T follicular helper cell (primary cell): ENCODE data around the gene ELL2.

Experiments used
- DNase-seq: peaks from one replicate; pipeline ENCODE4 v3.0.0-alpha.2; 2020; ENCODE audit warnings: low read depth

Gene ELL2

GRCh38 chr5:95983080-95983479, 21.4 kb upstream of the ELL2 start:
- no peak for DNase-seq

GRCh38 chr5:95976606-95977005, 15.0 kb upstream of the ELL2 start:
- DNase-seq = no peak

GRCh38 chr5:95975703-95976102, 14.1 kb upstream of the ELL2 start:
- no peak for DNase-seq

DNA sequence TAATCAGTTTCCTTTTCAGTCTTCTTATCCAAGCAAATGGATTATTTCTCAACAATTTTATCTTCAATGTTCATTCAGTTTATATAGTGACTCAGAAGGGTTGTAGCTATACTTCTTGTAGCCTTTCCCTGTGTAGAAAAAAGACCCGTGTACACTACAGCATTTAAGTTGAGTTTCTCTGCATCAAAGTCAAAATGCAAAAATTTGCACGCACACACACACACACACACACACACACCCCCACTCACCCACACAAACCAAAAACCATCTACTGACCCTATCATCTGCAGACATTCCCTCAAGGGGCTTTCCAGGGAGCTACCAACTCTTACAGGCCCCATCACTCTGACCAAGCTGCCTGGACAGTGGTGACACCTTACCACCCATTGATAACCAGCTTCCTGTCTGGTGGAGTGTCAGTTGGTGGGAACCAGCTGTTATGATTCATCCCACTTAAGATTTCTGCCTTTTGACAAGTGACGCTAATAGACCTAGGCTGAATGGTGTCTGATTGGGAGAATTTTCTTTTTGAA, 12.2 kb upstream of the ELL2 start:
- no peak for DNase-seq

DNA sequence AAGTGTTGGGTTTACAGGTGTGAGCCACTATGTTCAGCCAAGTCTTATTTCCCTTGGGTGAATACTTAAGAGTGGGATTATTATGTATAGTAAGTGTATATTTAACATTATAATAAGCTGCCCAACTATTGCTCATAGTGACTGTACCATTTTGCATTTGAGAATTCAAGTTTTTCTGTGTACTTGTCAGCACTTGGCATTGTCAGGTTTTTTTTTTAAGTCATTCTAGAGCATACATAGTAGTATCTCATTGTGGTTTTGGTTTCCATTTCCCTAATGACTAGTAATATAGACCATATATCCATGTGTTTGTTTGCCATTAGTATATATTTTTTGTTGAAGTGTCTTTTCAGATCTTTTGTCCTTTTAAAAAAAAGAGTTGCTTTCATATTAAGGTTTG, 10.5 kb upstream of the ELL2 start:
- DNase-seq = no peak

- no peak for DNase-seq
These were observed 8.7 kb upstream of the ELL2 start for GRCh38 chr5:95970359-95970704.

DNA sequence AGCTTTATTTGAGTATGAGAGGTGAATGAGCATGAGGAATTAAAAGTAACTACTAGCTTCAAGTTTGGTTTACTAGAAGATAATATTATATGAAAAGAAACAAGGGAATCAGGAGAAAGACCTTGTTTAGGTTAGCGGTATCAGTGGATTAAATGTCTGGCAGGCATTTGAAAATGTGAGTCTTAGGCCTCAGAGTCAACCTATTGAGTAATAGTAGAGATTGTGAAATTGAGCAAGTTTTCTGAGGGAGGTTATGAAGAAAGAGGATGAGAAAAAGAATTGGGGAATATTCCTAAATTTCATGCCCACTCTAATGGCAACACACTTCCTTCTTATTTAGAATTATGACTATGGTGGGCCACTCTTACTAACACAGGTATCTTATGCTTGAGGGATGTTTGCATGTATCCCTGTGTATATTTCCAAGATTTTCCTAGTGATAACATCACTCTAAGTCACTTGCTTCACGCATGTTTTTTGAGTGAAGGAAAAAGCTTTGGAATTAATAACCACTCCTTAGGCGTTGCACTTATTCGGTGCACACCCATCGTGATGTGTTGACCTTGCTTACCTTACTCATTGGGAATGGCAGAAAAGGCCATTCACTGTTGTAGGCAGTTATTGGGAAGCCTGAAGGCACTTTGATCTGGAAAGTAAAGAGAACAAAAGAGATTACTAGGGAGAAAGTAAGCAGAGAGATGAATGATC, 8.2 kb upstream of the ELL2 start:
- no peak for DNase-seq

GRCh38 chr5:95969055-95969454, 7.4 kb upstream of the ELL2 start:
- DNase-seq = no peak

DNA sequence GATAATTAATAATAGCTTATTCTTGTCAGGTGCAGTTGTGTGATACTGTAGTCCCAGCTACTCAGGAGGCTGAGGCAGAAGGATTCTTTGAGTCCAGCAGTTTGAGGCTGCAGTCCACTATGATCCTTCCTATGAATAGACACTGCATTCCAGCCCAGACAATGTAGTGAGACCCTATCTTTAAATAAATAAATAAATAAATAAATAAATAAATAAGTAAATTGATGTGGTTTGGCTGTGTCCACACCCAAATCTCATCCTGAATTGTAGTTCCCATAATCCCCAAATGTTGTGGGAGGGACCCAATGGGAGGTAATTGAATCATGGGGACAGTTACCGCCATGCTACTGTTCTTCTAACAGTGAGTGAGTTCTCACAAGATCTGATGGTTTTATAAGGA, 5.6 kb upstream of the ELL2 start:
- no peak for DNase-seq

DNA sequence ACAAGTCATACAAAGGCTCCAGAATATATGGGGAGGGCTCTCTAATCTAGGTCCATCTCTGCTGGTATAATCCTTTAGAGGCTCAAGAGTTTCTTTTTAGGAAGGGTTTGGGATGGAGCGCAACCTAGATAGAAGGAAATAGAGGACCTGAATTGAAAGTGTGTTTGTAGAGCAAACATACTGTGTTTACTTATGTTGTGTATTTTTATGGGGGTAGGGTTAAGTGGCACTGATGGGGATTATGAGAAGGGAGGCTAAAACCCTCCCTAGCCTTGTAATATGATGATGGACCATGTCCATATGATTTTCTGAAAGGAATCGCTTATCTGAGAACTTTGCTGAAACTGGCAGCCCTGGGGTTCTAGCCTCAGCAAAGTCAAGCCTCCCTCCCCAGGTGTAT, 4.4 kb upstream of the ELL2 start:
- DNase-seq = no peak

DNA sequence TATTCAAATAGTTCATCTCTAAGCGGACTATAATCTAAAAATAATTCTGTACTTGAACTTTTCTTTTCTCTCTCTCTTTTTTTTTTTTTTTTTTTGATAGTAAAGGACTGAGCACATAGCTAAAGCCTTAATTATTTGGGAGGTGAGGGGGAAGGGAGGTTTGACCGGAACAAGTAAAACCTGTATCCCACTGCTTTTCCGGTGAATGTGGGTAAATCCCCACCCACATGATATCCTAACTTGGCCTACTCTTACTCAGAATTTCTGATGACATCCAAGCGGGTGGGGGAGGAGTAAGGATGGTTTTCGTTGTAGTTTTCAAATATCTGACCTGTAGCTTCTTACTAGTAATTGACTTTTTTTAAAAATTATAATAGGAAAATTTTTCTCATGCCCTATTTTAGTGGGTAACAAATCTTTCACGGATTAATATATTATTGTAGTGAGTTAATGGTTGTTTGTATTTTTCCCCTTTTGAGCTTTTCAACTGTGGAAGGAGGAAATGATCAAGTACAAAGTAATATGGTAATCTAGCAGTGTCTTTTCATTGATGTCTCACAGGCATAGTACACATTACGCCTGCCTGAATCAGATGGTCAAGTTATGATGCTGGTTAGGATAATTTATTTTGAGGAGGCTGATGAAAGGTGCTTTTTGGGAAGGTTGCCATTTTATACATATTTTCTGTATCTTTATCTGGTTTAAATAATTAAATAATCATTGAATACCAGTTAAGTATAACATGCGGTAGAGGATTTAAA, 2.2 kb upstream of the ELL2 start:
- no peak for DNase-seq

- no peak for DNase-seq
These were observed 1.1 kb upstream of the ELL2 start for GRCh38 chr5:95962785-95963184.

DNA sequence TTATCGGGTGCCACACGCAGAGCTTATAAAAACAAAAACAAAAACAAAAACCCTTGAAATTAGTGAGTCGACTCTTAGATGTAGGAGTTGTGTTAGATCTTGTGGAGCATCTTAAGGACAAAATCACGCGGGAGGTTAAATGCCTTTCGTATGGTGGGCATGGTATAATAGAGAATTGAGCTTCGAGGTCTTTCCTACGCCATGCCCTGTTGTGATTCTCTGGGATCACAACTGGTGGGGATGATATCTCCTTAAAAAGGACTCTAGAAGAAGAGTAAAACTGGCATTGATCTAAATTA, 773 bp upstream of the ELL2 start:
- DNase-seq = no peak

DNA sequence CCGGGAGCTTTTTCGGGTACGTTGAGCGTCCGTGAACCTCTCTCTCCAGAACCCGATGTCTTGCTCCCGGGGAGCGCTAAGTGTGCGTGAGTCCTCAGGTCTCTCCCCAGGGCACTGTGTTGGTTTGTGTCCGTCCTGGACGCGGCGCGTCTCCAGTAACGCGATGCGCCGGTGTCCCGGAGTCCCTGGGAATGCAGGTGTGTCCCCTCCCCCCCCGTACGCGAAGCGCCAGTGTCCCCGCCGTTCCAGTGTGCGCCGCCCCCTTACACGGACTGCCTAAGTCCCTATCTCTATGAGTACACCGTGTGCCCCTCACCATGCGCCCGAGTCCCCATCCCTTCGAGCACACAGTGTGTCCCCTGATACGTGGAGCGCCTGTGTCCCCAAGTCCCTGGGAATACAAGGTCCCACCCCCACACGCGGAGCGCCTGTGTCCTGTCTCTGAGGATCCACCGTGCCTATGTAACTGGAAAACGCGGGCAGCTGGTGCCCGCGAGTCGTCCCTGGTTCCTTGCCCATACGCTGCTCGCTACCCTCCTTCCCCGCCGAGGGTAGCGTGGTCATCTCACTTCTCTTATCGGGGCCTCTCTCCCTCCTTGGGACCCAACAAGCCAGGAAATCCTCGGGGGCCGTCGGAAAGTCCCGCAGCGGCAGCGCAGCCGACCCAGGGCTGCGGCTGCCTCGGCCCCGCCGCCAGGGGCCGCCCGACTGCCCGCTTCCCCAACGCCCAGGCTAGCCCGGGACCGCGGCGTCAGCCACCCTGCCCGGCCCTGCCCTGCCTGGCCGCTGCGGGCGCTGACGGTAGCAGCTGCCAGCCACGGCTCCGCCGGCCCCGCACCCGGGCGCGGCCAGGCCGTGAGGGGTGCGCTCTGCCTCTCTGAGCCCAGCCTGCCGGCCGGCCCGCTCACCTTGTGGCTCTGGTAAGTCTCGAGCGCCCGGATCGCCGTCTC, 709 bp downstream of the ELL2 start:
- DNase-seq = peak; percentile 49

DNA sequence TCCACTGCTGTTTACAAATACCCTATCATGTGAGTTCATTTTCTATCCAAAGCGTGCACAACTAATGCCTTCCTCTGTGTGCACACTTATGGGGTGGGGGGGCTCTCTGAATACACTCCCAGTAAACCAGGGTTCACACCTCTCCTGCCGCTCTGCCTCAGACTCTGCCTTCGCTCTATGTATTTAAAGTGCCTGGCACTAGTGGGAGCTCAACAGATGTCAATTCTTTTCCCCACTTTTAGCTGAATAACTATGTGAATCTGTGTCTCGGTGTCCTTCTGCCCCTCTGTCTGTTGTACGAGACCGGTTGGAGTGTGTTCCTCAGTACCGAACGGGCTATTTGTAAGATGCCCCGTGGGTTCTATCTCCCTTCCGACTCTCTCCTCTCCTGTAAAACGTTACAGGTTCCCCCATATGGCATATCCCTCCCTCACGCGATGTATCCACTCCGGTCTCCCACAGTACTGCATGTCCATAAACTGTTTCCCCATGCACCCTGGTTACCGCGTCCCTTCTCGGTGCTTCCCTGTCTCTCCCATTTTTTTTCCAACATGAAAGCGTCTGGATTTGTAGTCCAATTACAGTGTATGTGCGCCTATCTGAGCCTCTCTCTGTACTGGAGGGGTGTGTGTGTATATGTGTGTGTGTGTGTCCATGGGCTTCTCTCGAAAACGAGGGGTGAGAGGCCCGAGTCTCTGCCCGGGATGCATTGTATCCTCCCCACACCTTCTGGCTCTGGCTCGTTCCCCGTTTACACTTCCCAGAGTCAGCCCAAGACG, 1.6 kb downstream of the ELL2 start:
- no peak for DNase-seq

DNA sequence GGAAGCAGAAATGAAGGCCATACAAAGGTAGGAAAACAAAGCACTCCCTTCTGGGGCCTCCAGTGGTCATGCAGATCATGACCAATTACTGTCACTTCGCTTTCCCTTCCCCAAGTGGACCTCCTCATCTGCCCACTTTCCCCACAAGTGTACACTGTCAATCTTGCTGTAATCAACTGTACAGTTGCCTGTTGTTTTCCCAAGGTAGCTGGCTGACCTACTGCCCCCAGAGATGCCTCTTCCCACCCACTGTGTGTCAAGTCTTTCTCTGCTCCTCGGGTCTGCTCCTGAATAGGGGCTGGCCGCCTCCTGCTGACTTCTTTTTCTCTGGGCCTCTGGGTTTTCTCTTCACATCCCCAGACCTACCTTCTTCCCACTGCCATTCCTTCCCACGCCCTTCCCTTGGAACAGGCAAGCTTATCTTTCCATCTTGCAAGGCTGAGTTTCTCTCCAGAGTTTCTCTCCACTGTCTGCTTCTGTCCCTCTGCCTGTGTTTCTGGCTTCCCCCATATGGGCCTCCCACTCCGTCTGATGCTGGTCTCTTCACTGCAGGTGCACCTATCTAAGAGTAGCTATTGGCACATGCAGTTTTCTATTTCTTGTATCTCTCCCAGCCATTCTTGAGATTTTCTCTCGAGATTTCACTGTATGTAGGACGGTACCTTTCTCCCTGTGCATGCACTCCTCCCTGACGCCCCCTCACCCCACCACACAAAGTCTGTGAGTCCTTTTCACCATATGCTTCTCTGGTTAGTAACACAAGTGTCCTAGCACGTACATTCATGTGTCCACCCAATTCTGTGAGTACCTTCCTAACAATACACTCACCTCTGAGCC, 2.4 kb downstream of the ELL2 start:
- no peak for DNase-seq

DNA sequence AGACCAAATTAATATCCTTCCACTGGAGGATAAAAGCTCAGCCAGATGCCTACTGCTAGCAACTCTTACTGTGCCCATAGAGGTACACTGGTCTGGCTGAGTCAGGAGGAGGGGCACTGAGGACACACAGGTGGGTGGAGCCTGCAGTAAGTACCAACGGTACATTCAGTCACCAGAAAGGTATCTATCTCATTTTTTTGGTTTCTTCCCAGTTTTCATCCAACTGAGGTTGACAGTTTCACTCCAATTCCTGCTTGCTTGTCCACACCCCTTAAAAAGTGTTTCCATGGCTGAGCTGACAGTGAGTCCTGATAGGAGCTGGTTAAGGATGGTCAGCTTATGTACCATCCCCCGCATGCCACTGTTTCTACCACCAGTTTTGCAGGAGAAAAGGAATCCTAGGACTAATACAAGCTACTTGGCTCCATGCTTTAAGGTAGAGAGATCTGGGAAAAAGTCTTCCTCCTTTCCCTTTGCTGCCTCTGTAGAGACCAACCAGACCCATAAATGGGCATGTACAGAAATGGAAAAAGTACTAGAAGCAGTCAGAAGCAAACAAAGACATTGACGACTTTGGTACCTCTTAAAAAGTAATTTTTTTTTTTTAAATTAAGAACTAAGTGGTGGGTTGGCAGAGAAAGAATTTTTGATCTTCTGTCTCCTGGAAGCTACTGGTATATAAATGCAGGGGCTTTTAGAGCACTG, 3.2 kb downstream of the ELL2 start:
- no peak for DNase-seq

- DNase-seq = no peak
These were observed 4.0 kb downstream of the ELL2 start for GRCh38 chr5:95957561-95958203.

DNA sequence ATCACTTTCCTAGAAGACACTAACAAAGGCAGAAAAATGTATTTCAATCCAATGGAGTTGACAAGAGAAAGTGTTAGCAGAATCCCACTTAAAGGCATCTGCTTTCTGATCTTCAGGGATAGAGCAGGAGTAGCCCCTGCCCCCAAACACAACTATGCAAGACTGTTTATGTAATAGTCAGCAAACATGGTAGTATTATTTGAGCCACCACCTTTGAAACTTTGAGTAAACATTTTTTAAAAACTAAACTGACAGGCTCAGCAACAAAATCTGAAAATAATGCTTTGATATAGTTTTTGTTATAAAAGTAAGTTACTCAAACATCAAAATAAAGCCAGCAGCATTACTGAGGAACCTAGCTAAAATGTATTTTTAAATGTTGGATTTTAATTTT, 4.8 kb downstream of the ELL2 start:
- no peak for DNase-seq
